HG03103 (cell line): ENCODE measurements around the gene TXLNB.
"Not testable (repeated sequence)": the region's sequence is repeated elsewhere in the genome, so short reads cannot be mapped to it uniquely, and the experiment has no call there.

Experiments used
- ATAC-seq: cut with Tn5 transposase; IDR thresholded peaks from one replicate; pipeline ENCODE4 v1.9.1; 2021; ENCODE audit warnings: low read depth; ENCODE audit not compliant: unreplicated experiment

TXLNB gene

DNA sequence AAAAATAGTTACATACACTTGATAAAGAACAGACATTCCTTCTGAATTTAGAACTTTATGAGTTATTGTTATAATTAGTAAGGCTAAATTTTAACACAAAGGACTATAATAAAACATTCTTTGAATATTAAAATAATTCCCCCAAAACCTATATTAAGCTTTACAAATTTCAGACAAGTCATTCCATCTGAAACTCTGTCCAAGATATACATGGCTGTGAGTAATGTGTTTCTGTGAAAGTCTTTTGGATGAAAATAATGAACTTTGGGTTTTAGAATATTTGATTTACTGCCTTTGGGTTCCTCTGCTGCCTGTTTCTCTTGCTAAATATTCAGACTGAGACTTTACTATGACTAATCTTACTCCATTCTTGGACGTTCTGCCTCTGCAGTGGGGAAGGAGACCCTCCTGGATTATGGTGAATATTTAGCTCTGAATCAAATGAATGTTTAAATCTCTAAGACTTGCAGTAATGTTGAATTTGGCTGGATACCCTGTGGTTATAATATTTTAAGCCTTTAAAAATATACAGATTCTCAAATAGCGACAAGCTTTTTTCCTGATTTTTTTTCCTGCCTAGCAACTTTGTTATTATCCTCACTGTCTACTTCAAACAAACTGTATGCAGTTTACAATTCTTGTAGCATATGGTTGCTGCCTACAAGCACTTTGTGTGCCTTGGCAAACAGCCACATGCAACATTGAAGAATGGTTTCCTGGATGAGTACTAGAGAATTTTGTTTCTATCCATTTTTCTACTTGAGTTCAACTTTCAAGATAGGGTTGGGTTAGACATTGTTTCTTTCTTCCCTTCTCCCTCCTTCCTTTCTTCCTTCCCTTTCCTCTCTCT lies 51.4 kb downstream of the TXLNB start:
- ATAC-seq, result no peak

DNA sequence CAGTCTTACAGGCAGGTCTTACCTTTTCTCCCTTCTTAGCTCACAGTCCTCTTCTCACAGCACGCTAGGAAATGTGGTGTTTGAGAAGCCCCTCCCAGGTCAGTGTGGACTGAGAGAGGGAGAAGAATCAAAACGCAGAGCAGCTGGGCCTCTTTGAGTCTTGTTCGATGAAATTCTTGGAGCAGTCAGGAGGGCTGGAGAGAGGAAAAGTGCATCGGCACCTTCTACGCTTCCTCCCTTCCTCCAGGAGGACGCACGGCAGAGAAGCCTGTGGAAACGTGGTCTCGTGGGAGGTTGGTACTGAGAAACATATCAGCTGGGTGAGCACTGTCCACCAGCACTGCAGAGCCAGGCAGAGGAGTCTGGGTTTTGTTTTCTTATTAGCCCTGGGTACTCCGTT lies 52.7 kb downstream of the TXLNB start:
- ATAC-seq, result no peak

DNA sequence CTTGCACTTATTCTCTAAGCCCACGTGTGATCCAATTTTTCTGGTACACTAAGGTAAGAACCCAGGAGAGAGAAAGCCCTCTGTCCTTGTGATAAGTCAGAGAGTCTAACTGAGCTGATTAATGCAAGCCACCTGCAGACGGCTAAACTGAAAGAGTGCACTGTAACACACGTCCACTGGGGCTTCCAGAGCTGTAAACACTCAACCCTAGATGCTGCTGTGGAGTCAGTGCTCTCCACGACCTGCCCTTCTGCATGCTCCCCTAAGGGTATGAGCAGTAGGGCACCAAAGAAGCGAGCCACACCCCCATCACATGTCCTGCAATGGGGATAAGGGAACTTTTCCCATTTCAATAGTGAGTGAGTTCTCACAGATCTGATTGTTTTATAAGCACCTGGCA lies 55.7 kb downstream of the TXLNB start:
- ATAC-seq, result no peak

DNA sequence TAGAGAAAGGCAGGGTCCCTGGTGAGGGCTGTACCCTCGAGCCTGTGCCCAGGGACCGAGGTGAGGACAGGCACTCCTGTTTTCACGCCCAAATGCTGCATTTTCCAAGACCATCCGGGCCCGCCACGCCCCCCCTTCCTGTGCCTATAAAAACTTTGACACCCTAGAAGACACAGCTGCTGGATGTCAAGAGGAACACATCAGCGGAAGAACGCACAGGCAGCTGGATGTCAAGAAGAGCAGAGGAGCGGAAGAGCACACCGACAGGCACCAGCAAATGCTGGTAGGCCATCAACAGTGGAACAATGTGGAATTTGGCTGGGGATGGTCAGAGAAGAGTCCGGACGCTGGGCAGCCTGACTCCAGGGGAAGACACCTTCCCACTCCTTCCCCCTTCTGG lies 56.1 kb downstream of the TXLNB start:
- ATAC-seq, result no peak

DNA sequence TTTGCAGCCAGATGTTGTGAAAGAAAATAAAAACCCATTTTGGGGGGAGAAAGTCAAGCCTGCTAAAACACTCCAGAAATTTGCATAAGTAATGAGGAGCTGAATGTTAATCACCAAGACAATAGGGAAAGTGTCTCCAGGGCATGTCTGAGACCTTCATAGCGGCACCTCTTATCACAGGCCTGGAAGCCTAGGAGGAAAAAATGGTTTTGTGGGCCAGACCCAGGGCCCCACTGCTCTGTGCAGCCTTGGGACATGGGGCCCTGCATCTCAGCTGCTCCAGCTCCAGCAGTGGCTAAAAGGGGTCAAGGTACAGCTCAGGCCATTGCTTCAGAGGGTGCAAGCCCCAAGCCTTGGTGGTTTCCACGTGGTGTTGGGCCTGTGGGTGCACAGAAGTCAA lies 57.6 kb downstream of the TXLNB start:
- not testable (repeated sequence) for ATAC-seq

DNA sequence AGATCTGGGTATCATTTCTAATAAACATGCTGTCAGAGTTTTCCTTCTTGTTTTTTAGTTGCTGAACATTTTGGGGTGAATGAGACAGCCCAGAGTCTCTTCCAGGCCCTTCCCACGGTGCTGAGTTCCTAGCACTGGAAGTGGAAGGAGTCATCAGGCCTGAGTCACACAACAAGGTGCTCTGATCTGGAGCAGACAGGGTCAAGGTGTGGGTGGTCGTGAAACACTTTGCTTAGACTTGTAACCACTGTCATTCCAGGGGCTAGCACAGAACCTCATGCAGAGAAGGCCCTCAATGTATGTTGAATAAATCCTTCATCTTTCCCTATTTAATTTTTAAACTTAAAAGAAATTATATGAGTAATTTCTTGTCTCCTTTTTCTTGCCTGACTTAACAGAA lies 60.6 kb downstream of the TXLNB start:
- ATAC-seq, result no peak

DNA sequence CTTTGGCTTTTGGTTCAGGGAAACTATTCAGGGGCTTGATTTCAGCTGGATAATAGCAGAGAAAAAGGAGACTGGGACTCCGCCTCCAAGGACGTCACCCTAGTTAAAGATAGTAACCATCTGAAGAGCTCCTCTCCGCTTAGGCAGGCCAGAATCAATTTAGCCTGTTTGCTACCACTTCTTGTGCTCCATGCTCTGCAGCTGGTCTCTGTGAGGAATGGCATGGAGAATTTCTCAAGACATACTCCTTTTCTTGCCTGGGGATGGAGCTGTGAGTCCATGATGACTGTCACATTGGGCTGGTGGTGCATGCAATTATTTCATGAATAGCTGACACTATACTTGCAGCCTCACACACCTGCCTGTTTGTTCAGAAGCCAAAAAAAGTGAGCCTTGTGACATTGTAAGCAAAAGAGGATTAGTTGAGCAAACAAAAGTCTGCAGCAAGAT lies 61.4 kb downstream of the TXLNB start:
- no peak for ATAC-seq

DNA sequence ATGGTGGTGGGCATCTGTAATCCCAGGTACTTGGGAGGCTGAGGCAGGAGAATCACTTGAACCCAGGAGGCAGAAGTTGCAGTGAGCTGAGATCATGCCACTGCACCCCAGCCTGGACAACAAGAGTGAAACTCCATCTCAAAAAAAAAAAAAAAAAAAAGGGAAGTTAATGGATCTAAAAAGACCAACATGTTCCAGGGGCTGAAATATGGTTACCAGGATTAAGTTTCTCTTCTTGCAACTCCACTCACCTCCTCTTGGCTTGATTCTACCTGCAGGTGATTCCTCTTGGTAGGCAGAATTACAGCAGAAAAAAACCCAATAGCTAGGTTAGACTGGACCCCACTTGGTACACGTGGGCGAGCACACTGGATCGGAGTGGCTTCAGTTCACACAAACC lies 63.4 kb downstream of the TXLNB start:
- ATAC-seq, result not testable (repeated sequence)

DNA sequence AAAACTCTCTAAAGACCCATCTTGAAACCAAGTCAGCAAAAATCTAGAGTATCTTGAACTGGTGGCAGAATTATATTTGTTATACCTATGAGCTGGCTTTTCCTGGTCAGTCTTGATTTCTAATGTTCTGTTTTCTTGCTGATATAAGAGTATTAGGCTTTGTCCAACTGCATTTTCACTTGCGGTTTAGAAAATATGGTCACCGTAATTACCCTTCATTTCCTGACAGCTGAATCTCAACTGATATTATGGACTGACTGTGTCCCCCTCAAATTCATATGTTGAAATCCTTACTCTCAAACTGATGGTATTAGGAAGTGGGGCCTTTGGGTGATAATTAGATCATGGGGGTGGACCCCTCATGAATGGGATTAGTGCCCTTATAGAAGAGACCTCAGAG lies 72.1 kb downstream of the TXLNB start:
- ATAC-seq, result no peak

DNA sequence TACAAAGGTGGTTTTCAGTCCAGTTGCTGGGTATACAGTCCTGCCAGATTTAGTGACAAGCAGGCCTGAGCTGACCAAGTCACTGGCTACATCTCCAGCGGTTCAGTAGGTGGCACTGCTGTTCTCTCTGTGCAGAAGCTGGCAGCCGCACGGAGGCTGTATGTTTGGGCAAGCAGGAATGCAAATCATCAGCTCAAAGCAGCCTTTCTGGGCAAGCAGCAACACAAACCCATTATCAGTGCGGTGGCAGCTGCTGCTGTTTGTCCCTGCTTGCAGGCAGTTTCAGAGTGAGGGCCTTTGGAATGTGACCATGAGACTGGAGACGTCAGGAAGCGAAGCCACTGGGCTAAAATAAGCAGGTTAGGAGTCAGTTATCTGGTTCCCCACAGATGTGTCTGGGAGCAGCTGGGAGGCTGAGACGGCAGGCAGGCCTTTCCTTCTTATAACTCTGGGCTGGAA lies 72.5 kb downstream of the TXLNB start:
- peak; percentile 100 for ATAC-seq

DNA sequence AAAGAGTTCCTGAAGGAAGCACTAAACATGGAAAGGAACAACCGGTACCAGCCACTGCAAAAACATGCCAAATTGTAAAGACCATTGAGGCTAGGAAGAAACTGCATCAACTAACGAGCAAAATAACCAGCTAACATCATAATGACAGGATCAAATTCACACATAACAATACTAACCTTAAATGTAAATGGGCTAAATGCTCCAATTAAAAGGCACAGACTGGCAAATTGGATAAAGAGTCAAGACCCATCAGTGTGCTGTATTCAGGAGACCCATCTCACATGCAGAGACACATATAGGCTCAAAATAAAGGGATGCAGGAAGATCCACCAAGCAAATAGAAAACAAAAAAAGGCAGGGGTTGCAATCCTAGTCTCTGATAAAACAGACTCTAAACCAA lies 79.3 kb downstream of the TXLNB start:
- not testable (repeated sequence) for ATAC-seq

DNA sequence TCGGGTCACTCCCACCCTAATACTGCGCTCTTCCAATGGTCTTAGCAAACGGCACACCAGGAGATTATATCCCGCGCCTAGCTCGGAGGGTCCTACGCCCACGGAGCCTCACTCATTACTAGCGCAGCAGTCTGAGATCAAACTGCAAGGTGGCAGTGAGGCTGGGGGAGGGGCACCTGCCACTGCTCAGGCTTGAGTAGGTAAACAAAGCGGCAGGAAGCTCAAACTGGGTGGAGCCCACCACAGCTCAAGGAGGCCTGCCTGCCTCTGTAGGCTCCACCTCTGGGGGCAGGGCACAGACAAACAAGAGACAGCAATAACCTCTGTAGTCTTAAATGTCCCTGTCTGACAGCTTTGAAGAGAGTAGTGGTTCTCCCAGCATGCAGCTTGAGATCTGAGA lies 81.0 kb downstream of the TXLNB start:
- ATAC-seq, result not testable (repeated sequence)

DNA sequence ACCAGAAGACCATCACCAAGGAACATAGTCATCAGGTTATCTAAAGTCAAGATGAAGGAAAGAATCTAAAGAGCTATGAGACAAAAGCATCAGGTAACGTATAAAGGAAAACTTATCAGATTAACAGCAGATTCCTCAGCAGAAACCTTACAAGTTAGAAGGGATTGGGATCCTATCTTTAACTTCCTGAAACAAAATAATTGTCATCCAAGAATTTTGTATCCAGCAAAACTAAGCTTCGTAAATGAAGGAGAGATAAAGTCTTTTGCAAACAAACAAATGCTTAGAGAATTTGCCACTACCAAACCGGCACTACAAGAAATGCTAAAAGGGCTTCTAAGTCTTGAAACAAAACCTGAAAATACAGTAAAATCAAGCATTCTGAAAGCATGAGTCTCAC lies 86.0 kb downstream of the TXLNB start:
- no peak for ATAC-seq

DNA sequence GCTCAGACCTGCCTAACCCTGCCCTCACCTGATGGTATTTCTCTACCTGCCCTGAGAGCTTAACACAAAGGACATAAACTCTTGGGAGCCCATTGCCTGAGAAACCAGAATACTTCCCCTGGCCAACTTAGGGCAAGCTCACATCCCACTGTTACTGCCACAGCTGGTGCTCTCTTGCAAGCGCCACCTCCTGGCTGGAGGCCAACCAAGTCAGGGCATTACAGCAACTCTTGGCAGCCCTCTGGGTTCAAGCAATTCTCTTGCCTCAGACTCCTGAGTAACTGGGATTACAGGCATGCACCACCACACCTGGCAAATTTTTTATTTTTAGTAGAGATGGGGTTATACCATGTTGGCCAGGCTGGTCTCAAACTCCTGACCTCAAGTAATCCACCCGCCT lies 86.8 kb downstream of the TXLNB start:
- ATAC-seq, result no peak

DNA sequence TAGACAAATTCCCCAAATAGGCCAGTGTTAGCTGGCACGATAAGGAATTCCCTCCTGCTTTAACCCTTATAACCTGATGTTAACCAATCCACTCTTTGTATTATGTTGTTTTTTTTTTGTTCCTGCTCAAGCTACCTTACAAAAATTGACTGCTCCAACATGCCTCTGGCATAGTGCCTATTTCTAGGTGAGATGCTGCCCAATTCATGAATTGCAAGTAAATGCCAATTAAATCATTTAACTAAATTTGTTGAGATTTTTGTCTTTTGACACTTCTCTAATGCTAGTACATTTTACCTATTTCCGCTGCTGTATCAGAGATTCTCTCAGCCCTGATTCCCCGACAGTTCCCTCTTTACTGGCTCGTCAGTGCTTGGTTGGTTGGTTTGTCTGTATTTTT lies 90.4 kb downstream of the TXLNB start:
- ATAC-seq, result no peak

DNA sequence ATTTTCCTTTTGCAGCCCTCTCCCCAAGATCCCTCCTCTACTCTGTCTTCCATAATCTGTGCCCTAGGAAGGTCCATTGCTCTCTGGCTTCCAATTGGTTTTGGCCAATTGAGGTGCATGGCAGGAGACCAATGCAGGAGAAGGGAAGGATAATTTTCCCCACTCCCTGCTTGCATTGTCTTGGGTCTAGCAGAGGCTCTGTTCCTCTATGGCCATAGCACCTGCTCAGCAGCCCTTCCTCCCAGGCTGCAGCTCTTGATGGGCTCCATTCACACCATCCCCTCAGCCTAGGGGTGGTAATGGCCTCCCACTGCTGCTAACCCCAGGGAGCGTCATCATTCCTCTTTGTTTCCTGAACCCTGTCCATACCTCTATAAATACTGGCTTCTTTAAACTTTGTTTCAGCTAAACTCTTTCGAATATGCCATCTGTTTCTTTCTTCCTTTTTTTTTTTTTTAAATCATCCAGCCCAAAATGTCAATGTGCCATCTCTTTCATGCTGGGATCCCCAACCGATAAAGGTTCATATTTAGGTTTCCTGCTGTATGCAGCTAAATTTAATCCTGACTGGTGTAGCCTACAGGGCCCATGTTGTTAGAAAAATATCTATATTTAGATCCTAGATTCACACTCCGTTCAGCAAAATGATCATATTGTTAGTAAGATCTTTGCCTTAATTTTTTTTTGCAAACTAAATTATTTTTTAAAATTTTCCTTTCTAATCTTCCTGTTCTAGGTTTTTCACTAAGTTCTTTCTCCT lies 93.1 kb downstream of the TXLNB start:
- no peak for ATAC-seq

DNA sequence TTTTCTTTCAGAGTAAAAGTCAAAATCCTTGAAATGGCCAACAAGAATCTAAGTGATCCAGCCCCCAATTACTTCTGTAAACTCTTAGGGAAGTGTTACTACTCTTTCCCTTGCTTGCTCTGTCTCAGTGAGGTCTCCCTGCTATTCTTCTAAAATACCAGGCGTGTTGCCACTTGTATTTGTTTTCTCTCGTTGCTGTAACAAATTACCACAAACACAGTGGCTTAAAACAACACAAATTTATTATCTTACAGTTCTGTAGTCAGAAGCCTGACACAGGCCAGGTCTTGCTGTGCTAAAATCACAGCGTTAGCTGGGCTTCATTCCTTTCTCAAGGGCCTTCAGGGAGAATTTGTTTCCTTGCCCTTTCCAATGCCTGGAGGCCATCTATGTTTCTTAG lies 97.1 kb downstream of the TXLNB start:
- ATAC-seq, result no peak
